Amniotic stem cell (primary cell): Measurements from ENCODE around the gene RFC4.
"Not testable (repeated sequence)": the region's sequence is repeated elsewhere in the genome, so short reads cannot be mapped to it uniquely, and the experiment has no call there.

Experiments
- DNase-seq: peaks from one replicate; lab custom pipeline; 2025; lab: John Stamatoyannopoulos, UW

The RFC4 gene

DNA sequence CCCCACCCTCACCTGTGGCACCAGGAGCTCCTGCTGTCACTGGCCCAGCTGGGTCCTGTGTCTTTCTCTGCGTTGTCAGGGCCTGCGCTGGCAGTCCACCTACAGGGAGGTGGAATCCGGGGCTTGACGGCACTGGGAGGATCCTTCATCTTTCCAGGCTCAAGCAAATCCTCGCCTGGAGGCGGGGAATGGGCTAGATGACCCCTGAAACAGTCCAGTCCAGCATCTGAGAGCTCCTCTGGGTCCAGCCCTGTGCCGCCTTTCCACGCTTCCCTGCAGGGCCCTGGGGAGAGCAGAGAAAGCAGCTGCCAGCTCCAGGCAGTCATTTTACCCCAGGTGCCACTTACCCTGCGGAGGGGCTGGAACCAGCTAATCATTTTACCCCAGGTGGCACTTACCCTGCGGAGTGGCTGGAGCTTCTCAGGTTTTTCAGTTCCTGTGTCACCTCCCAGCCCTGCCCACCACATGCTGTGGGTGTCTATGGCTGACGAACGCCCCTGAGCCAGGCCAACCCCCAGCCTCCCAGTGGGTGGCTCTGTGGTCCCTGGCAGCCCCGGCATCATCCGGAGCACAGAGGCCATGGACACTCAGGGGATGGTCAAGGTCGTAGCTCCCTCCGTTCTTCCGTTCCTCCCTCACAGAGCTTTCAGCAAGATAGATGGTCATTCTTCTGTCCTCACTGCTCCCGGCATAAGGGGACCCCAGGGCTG is 18.3 kb upstream of the RFC4 start:
- DNase-seq, result no peak

DNA sequence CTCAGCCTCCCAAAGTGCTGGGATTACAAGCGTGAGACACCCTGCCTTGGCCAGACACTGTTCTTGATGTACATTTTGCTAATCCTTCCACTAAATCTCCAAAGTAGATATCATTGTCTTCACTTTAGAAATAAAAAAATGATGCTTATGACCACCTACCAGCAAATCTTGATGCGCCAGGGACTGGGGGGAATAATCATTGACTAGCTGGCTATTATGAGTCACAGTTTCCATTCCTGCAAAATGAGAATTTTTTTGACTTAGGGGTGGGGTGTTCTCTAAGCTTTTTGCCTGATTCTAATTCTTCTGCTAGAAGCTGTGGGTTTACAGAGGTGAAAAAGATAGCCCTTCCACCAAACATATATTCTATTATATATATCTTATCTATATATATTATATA is 17.1 kb upstream of the RFC4 start:
- DNase-seq, result no peak

DNA sequence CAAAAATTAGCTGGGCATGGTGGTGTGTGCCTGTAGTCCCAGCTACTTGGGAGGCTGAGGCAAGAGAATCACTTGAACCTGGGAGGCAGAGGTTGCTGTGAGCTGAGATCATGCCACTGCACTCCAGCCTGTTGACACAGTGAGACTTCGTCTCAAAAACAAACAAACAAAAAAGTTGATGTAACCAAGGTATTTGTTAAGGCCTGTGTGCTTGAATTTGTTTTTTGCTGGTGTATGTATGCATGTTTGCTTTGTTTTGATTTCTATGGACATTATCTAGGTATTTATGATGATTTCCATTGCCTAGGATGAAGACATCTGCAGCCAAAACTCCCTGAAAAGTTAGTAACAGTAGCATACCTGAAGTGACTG is 16.1 kb upstream of the RFC4 start:
- not testable (repeated sequence) for DNase-seq

DNA sequence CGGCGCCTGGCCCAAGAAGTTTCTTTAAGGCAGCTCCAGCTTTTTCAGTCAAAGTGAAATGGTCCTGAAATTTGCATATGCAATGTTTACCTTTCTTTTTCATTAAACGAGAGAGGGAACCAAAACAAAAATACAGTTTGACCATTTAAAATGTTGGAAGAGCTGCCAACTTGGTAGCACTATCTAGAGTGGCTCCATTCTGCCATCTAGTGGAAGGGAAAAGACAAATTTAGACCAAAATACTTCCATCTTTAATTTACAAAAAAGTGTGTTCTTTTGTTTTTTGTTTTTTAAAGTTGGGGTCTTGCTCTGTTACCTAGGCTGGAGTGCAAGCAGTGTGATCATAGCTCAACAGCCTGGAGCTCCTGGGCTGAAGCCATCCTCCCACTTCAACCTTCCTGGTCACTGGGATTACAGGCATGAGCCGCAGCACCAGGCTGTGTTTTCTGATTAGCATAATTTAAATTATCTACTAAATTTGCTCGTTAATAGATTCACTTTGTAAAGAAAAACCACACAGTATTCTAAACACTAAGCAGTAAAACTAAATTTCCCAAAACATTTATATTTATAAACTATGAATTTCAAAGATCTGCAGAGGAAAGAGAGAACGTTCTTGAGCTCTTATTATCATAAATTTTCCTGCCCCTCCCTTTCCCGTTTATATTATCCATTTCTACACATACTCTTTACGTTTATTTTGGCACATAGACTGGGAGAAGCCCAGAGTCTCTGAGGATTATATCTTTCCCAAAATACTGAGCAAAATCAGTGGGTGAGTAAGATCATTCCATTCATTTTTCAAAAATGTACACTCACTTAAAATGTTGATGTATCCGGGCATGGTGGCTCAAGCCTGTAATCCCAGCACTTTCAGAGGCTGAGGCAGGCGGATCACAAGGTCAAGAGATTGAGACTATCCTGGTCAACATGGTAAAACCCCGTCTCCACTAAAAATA is 15.4 kb upstream of the RFC4 start:
- DNase-seq, result peak; percentile 45

DNA sequence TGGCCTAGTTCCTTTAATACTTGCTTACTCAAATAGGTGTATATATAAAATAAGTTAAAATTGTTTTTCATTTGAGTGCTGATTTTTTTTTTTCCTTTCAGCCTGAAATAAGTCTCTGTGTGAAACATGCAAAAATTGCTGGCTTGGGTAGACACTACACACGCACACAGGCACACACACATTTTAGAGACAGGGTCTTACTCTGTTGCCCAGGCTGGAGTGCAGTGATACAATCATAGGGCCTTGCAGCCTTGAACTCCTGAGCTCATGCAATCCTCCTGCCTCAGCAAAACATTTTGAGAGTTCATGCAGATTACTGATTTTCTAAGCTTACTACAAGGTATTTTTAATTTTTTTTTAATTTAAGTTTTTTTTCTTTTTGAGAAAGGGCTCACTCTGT is 12.7 kb upstream of the RFC4 start:
- DNase-seq, result no peak

DNA sequence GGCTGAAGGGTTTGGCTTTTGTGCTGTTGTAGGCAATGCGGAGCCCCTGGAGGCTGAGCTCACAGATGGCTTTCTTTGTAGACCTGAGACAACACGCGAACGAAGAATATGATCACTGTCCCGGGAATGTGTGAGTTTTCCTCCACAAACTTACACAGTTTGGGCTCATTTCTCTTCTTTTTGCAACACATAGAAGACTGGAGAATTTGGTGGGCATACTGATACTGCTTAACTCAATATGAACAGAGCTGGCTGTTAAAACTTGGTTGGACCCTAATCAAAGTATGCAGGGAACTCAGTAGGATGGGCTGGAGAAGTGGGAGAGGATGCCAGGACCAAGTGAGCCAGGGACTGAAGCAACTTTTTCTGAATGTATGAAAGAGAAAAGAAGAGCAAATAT is 12.2 kb upstream of the RFC4 start:
- no peak for DNase-seq

DNA sequence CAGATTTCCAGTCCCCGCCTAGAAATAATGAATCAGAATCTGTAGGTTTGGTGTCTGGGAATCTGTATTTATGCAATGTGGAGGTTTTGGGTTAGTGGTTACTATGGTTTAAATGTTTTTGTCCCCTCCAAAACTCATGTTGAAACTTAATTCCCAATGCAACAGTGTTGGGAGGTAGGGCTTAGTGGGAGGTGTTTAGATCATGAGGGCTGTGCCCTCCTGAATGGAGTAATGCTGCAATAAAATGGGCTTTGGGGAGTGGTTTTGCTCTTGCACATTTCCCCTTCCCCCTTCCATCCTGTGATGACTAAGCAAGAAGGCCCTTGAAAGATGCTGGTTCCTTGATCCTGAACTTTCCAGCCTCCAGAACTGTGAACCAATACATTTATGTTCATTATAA is 9.2 kb upstream of the RFC4 start:
- no peak for DNase-seq

DNA sequence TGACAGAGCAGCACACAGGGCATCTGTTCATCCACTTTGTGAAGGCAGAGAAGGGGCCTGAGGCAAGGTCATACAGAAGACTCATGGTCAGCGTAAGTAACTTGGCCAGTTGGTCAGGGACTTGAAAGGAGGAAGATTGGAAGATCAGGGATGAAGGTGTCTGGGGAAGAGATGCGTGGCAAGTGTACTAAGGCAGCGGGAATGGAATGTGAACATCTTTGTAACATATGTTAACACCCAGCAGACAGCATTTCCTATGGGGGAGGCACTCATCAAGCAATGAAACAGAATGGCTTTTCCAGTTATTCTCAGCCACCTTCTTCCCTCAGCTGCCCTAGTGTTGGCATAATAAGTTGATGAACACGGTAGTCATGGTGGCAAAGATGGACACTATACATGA is 7.8 kb upstream of the RFC4 start:
- DNase-seq, result no peak

DNA sequence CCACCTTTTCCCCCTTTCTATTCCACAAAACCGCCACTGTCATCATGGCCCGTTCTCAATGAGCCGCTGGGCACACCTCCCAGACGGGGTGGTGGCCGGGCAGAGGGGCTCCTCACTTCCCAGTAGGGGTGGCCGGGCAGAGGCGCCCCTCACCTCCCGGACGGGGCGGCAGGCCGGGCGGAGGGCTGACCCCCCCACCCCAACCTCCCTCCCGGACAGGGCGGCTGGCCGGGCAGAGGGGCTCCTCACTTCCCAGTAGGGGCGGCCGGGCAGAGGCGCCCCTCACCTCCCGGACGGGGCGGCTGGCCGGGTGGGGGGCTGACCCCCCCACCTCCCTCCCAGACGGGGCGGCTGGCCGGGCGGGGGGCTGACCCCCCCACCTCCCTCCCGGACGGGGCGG is 5.0 kb upstream of the RFC4 start:
- not testable (repeated sequence) for DNase-seq

DNA sequence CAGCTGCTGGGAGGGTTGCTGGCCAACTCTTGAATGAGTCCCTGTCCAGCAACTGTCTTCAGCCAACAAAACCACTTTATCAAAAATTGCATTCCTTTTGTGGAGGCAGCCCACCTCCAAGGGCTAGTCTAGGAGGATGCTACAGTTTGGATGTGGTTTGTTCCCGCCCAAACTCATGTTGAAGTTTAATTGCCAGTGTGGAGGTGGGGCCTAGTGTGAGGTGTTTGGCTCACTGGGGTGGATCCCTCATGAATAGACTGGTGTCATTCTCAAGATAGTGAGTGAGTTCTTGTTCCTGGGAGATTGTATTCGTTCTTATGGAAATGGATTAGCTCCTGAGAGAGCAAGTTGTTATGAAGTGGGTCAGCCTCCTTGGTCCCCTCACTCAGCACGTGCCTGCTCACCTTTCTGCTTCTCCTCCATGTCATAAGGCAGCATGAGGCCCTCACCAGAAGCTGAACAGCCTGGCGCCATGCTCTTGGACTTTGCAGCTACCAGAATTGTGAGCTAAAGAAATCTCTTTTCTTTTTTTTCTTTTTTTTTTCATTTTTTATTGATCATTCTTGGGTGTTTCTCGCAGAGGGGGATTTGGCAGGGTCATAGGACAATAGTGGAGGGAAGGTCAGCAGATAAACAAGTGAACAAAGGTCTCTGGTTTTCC is 4.2 kb upstream of the RFC4 start:
- DNase-seq, result no peak

DNA sequence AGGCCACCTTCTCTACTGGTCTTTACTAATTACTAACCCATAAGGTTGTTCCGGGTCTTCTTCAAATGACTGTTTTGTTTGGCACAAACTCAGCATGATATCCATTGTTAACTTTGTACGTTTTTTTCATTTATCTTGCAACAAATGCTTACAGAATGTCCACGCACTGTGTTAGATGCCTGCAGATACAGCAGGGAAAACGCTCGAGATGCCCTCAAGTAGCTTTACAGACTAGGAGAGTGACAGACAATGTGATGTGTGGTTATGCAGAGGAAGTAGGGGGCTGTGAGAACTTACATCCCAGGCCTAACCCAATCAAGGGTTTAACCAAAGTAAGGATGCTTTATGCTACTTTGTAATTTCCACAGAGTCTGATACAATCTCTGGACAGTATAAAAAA is 949 bp upstream of the RFC4 start:
- no peak for DNase-seq

DNA sequence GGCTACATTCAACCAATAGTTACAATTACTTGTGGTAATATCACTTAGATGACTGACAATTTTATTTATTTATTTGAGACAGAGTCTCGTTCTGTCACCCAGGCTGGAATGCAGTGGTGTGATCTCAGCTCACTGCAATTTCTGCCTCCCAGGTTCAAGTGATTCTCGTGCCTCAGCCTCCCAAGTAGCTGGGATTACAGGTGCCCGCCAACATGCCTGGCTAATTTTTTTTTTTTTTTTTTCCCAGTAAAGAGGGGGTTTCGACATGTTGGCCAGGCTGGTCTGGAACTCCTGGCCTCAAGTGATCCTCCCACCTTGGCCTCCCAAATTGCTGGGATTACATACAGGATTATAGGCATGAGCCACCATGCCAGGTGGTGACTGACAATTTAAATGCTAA is 2.8 kb downstream of the RFC4 start:
- DNase-seq, result not testable (repeated sequence)

DNA sequence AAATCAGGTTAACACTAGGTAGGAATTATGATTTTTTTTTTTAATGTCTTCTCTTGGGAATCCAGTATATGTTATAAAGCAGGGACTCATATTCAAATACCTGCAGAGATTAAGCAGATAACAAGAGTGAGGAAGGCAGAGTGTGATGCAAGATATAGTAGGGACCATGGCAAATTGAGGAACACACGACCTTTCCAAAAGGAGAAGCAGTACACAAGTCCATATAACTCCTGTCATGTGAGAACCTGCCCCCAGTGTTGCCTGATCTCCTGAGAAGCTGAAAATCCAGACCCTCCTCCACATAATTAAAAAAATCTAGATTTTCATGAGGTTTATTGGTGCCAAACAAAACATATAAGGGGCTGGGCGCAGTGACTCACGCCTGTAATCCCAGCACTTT is 3.6 kb downstream of the RFC4 start:
- DNase-seq, result no peak

DNA sequence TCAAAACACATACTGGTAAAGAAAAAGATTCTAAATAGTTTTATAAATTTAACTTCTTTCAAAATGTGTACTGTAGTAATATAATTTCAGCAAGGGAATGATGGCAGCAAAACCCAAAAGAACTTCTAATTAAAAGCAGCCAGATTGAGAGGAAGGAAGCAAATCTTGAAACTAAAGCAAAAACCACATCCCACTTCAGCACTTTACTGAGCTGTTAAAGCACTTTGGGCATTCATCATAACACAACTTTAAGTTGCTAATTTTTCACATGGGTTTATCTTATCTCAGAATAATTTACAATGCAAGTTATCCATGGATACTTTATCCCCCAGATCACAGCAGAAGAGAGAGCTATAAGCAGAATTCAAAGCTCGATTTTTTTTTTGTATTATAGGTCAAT is 6.0 kb downstream of the RFC4 start:
- no peak for DNase-seq

DNA sequence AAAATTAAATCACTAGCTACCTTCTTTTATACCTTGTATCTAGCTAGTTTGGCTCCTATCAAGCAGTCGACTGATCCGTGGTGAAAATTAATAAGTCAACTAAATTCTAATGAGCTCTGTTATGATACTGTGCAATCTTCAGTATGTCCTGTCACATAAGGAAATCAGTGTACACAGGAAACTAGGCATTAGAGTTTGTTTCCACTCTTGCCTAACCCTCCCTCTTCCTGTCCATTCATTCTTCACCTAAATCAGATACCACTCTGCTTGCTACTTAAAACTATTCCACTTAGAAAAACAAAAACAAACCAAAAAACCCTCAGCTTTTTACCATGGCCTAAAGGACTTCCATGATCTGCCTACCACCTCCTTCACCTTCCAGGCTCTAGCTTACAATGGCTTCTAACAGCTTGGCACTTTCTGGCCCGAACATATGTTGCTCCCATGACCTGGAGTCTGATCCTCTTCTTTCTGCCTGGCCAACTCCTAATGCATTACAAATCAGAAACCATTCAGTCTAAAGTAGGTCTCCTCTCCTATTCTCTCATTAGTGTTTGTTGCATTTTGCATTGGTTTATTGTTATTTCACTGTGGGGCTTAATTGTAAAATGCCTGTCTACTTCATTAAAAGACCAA is 7.9 kb downstream of the RFC4 start:
- no peak for DNase-seq

DNA sequence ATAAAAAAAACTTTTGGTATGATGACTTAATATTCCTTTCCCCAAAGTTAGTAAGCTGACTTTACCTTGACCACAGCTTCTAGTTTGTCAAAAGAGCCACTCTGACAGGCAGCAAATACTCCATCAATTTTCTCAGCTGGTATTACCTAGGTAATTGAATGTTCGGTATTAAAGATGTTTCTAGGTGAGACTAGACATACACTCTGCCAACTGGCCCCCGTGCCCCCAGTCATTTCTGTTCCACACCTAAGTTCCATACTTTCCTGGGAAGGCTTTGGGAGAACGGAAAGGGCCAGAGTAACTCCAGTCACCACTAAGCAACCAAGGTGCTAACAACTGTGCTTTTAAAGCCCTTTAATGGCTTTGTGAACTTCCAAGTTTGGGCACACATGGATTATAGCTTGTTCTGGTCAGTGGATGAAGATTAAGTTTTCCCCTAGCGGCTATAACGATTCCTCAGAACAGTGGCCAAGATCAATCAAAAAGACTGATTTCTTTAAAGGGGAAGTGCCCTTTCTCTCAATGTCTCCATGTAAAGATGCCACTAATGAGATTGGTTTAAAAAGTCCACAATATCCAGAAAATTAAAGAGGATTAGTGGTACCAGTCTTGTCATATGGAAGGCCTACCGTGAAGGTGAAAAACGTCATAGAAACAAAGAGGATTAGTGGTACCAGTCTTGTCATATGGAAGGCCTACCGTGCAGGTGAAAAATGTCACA is 15.9 kb downstream of the RFC4 start:
- no peak for DNase-seq

DNA sequence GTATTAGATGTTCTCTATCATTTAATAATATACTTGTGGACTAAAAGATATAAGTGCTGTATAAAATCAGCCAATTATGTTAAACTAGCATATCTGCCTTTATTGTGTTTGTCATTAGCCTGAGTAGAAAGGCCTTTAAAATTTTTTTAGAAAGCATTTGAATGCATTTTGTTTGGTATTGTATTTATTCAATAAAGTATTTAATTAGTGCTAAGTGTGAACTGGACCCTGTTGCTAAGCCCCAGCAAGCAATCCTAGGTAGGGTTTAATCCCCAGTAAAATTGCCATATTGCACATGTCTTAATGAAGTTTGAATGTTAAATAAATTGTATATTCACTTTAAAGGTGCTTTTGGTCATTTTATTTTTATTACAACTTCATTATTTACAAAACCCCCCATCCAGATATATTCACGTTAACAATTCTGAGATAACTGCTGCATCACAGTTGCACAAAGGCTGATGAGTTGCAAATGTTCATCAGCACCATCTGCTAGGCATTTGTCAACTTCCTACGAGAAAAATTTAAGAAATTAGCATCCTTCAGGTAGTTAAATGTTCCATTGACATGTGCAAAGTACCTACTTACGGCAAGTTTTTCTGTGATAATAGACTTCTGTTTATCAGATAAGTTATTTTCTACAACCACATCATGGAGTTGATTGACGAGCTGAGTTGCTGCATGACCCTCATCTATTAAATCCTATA is 16.6 kb downstream of the RFC4 start:
- DNase-seq, result no peak

DNA sequence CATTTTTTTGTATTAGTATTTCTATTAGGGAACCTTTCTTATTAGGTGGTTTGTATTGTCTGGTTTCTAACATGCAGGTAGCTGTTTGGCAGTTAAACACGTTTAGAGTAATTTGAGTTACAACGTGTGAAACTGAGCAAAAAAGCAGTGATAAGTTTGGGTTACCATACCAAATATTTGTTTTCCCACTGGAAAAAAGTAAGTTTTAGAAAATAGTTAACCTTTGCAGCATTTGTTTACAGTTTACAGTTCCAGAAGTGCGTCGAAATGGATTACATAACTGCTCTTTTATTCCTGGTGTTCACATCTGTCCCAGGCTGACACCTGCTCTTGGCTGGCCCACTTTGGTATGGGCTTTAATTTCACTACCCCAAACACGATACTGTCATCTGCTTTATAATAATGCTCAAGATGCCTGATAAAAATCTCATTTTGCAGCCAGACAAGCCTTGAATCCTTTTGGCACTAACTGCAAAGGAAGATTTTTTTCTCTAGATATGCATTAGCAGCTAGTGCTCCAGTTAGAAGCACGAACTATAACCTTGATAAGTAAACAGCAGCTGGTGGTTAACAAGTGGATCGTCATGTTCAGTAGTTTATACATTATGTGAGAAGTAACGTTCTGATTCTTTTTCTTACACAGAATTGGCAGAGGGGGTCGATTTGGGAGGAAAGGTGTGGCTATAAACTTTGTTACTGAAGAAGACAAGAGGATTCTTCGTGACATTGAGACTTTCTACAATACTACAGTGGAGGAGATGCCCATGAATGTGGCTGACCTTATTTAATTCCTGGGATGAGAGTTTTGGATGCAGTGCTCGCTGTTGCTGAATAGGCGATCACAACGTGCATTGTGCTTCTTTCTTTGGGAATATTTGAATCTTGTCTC is 17.6 kb downstream of the RFC4 start:
- no peak for DNase-seq

DNA sequence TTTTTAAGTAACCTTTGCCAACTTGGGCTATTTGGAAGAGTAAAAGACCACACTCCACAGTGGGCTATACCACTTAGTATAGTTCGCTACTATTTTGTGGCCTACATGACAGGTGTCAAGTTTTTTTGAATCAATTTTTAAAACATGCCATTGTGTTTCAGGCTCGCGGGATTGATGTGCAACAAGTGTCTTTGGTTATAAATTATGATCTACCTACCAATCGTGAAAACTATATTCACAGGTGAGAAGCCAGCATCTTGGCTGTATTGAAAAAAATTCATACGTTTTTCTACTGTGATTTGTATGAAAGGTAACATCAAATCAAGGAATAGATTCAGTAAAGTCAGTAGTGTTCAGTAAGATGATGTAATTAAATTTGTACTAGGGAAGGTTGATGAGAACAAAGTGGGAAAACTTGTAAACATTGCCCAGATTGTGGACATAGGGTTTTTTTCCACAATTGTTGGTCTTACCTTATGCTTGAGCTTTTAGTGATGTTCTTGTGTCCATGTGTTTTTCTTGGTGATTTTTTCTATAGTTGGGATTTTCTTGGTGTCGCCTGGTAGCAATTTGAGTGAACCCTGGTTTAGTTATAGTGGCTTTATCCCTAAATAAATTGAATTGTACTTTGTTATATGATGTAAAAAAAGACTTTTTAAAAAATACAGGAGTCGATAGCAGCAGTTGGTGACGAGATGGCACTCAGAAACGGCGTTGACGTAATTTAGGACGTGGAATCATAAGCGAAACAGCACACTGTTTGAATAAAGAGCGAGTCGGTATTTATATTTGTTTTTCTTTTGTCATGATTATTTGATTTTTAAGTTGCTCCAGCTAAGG is 18.4 kb downstream of the RFC4 start:
- no peak for DNase-seq
